COLO668 (cell line): ENCODE results near the gene MRPS34.
"Not testable (repeated sequence)": the region's sequence is repeated elsewhere in the genome, so short reads cannot be mapped to it uniquely, and the experiment has no call there.

Source experiments
- DNase-seq: peaks from one replicate; lab custom pipeline; 2025; ENCODE audit not compliant: unreplicated experiment; lab: John Stamatoyannopoulos, UW

Gene MRPS34

DNA sequence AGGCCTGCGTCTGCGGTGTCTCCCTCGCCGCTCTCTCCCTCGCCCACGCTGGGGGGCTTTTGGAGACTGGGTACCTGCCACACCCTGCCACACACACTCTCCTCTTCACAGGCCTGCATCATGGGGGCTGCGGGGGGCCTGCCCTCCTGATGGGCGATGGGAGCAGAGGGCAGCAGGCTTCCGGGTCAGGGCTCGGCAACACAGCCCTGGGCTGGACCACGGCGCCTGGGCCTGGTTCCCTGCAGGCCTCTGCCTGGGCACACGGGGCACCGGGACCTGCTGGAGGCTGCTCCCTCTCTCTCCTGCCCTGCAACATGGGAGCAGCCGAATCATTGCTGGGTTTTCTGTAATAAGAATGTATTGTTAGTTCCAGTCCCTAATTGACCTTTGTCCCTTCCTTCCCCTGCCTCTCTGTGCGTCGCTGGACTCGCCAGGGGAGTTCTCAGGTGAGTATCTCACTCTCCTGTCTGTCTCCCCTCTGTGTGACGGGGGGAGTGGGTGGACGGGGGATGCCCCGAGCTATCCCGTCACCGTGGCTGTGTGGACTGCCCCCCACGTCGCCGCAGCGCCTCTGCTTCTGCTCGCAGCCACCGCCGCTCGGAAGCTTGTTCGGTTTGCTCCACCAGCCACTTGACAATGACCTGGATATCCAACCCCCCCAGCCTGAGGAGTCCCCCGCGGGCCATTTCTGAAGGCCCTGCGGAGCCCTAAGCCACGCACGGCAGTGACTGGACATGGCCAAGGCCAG, 15.0 kb downstream of the MRPS34 start:
- DNase-seq = no peak

DNA sequence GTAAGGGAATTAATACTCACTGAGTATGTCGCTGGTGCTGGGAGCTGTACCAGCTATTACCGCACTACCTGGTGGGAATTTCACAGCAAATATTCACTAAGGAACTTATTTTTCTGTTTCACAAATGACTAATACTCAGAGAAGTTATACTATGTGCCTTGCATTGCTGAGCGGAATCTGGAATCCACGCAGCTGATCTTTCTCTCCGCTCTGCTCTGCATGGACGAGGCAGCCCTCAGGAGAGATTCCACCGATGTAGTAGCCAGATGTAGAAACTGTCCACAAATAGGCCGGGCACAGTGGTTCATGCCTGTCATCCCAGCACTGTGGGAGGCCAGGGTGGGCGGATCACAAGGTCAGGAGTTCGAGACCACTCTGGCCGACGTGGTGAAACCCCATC, 18.7 kb downstream of the MRPS34 start:
- no peak for DNase-seq

- no peak for DNase-seq
Measured at GRCh38 chr16:1752853-1753252, 20.1 kb downstream of the MRPS34 start.

DNA sequence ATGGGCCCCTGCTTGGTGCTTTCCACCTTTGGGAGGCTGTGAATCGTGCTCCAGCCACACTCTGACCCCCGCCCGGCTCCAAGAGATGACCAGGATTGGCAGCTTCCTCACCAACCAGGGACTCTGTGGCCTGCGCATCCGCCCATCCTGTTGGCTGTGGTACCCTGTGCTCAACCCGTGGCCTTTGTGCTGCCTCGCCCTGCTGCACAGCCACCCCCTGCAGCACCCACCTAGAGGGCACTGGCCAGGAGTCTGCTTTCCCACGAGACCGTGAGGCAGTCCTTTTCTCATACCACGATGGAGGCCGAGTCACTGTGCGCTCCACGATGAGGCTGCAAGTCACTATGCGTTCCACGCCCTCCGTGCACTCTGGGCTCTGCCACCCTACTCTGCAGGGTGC, 21.0 kb downstream of the MRPS34 start:
- DNase-seq = no peak

DNA sequence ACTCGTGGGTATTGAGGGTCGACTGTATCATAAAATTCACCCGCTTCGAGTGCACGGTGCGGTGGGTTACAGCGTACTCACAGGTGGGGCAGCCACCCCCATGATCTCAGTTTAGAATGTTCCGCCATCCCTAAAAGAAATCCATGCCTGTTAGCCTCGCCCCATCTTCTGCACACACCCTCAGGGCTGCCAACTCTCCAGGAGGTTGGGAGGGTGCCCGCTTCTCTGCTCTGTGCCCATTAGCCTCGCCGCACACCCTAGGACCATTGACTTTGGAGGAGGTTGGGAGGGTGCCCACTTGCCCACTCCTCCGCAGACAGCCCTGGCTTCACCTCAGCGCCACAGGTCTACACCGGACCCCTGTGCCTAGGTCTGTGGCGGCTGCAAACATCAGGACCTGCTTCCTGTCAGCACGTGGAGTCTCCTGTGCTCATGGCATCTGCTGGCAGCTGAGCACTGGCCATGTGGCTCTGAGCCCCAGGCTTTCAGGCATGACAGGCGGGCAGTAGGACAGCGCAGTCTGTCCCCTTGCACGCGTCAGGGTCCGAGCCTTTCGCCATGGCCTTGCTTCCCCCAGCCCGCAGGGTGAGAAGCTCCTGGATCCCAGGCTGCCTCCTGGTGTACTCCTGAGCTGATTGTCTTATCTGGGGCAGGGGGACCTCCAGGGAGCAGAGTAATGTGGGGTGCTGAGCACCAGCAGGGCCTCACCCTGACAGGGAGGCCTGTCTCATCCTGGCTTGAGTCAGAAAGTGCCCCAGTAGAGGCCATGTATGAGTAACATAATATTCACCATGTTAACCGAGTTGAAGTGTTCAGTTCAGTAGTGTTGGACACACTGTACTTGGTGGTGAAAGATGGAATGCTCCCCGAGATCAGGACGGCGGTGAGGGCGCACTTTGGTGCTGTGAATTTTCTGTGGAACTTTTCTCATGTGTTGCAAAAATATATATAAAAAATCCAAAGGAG, 23.5 kb downstream of the MRPS34 start:
- DNase-seq = no peak

DNA sequence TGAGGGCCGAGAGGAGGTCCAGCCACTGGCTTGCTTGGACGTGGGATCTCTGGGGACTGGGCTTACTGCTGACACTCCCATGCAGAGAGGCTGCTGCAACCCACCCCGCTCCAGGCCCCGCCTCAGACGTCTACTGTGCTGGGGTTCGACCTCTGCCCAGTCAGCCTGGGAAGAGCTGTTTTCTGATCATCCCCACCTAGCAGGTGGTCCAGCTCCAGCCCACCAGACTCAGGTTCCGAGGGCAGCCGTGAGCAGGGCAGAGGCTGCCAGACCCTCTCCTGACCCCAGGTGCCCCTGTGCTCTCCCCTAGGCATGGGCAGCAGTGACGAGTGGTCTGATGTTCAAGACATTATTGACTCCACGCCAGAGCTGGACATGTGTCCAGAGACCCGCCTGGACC, 25.0 kb downstream of the MRPS34 start:
- DNase-seq = no peak

DNA sequence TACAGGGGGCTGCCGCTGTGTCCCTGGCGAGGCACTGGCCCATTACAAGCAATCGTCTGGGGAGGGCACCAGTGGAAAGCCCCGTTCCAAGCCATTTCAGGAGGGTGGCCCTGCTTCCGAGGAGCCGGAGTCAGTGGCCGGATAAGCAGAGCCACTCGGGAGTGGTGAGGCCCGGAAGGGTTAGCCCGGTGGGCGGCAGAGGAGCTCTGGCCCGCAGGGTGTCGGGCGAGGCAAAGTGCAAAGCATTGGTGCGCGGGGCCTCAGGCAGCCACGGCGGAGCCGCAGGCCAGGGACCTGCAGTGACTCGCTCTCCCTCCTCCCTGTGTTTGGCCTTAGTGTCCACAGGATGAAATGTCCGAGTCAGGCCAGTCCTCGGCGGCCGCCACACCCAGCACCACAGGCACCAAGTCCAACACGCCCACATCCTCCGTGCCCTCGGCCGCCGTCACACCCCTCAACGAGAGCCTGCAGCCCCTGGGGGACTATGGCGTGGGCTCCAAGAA, 26.2 kb downstream of the MRPS34 start:
- DNase-seq = no peak

DNA sequence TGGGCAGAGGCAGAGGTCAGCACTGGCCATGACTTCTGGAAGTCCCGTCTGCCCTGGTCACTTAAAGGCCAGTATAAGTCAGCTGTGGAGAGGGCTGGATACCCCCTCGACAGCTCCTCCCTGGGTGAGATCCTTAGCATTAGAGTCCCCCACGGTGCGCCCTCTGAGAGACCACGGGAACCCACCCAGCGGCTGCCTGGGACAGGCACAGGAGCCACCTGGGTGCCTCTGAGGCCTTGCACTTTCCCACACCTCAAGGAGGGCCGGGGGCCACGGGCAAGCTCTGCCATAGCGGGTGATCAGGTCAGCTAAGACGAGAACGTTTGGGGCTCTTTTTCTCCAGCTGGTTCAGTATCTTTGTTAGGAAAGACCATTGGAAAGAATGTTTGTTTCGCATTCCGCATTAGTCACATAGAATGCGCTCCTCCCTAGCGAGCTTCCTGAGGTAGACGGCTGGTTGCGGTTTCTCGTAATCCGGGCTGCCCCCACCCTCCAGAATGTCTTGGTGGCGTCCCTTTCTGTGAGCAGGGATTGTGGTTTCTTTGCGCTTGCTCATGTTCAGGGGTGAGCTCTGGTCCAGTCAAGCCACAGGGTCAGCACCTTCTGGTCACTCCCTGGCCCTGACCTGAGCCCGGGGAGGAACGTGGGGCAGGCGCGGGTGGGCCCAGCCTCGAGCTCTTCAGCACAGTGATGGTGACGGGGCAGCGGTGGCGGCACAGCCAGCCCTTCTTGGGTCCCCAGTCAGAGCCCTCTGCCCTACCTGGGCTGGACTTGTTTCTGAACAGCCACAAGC, 26.8 kb downstream of the MRPS34 start:
- DNase-seq = no peak

- no peak for DNase-seq
Measured at GRCh38 chr16:1745181-1745899, 27.6 kb downstream of the MRPS34 start.

DNA sequence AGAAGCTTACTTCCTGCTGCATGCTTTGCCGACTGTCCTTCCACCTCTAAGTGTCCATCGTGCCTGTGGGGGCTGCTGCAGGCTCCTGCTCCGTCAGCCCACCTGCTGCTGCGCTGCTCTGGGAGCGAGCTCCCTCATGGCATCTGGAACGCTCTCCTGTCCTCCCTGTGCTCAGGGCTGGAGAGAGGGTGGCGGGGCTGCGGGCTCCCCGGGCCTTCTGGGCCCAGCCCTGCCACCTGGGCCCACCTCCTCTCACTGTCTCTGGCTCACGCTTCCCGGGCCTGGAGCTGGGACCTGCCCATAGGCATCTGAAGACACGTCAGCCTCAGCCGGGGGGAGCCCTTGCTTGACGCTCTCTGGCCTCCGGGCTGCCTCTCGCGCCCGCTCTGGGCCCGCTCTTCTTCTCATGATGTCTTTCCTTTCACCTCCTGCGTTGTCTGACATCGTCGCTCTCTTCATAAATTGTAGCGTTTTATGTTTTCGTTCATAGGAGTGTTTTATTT, 28.5 kb downstream of the MRPS34 start:
- no peak for DNase-seq

GRCh38 chr16:1743376-1744337, 29.3 kb downstream of the MRPS34 start:
- no peak for DNase-seq

DNA sequence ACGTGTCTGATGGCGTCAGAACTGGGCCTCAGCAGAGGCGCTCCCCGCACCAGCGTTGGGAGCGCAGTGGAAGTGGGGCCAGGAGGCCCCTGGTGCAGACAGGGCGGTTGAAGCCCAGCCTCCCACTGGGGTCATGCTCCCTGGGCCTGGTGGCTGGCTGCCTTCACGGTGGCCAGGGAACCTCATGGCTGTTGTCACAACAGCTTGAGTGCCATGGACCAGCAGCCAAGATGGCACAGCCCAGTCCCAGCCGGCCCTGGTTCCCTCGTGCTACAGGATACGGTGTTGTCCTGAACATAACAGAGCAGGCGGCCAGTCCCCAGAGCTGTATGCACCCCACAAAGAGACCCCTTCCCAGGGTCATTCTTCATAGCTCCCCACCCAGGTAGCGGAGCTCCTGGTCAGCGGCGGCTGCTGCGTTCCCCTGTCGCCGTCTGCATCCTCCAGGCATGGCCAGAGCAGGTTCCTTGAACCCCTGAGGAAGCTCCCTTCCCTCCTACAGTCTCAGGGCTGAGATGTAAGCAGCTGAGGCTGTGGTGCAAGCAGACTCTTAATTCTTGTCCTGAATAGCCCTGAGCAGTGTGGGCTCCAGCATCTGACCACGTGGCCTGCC, 31.3 kb downstream of the MRPS34 start:
- no peak for DNase-seq

DNA sequence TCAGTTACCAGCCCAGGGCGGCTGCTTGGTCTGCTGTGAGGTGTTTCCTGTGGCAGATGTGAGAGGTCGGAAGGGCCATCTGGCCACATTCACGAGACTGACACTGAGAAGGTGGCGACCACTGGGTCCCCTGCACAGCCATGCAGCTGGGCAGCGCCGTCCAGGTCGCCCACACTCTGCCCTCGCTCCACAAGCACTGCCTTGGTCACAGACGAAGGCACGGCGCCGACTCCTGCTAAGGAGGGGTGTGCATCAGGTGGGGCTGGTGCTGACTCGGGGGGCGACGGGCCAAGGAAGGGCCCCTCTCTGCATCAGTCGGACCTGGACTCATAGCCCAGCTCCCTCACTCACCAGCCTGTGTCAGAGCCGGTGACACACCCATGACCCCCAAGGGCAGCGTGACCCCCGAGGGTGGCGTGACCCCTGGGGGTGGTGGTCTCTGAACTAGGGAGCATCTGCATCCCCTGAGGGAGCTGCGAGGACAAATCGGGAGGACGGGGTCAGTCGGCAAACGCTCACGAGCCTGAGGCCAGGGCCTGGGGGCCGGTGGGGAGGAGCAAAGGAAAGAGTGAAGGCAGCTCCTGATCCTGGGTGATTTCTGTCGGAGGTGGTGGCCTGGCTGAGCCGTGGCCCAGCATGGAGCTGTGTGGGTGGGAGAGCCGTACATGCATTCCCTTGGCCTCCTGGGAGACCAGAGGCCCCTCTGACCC, 32.0 kb downstream of the MRPS34 start:
- no peak for DNase-seq

DNA sequence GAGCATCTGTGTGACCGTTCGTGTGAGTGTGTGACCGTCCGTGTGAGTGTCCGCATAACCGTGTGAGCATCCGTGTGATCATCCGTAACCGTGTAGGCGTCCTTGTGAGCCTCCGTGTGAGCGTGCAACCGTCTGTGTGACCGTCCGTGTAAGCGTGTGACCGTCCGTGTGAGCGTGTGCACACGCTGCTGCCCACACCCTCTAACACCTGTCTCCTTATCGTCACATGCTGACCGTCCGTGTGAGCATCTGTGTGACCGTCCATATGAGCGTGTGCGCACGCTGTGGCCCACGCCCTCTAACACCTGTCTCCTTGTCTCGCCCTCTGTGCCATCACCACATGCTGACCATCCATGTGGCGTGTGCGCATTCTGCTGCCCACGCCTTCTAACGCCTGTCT, 32.7 kb downstream of the MRPS34 start:
- DNase-seq = no peak

- DNase-seq = no peak
Measured at GRCh38 chr16:1734816-1735215, 38.1 kb downstream of the MRPS34 start.

DNA sequence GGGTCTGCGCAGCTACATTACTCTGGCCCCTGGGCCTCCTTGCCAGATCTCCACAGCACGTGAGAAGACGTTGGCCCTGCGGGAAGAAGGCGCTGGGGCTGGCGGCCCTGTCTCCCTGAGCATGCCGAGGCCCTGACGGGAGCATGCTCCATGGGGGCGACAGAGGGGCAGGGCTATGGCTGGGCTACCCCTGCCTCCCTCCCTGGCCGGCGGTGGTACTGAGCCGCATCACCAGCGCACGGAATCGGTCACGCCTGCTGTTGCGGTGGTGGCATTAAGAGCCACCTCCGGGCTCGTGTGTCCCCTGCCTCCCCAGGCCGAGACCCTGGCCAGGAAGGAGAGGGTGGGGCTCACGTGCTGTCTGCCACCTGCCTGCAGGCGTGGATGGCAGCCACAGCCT, 38.8 kb downstream of the MRPS34 start:
- no peak for DNase-seq

DNA sequence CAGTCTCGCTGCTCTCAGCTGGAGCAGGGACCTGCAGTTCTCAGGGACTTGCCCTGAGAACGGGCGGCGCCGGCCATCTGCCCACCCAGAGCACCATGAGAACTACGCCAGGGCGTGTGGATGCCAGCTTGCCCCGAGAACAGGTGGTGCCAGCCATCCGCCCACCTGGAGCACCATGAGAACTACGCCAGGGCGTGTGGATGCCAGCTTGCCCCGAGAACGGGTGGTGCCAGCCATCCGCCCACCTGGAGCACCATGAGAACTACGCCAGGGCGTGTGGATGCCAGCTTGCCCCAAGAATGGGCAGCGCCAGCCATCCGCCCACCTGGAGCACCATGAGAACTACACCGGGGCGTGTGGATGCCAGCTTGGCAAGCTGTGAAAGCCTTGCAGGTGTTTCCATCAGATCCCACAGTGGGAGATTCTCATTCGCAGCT, 40.4 kb downstream of the MRPS34 start:
- not testable (repeated sequence) for DNase-seq

DNA sequence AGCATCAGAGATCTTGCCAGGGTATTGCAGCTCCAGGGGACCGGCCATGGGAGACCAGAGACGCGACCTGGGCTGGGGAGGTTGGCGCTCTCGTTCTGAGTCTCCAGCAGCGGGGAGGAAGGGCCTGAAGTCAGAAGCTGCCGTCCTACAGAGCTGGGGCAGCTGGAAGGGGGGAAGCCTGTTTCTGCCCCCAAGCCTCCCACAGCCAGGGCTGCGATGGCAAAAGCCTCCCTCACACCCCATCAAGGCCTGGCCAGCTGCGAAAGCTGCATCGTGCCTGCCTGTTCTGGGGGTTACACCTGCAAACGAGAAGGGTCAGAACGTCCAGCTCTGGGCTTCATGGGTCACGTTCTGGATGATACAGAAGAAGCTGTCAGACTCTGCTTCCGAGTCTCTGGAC, 40.9 kb downstream of the MRPS34 start:
- DNase-seq = no peak
